Stimulated activated CD4-positive, alpha-beta T cell treated with anti-CD3 and anti-CD28 coated beads, Interleukin-15, amount 100 ng/mL, for 48 hours (primary cell): ENCODE data around the gene KCNT1.

Experiments
- DNase-seq, 2 donors: peaks; one replicate each; pipeline ENCODE4 v3.0.0-alpha.2; 2020; ENCODE audit warnings: low read depth in 2 of 2

Gene KCNT1

DNA sequence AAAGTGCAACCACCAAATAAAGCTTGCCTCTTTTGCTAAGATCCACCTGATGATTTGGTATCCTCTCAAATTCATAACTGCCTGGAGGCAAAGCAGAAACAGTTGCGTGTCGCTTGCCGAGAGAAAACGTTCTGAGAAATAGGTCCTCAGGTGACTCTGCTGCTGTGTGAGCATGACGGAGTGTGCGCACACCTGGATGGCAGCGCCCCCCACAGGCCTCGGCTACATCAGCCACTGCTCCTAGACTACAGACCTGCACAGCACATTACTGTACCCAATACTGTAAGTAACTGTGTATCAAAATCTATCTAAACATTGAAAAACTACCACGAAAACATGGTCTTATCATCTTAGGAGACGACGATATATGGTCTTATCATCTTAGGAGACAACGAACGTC, 117.9 kb downstream of the KCNT1 start:
- no peak for DNase-seq

DNA sequence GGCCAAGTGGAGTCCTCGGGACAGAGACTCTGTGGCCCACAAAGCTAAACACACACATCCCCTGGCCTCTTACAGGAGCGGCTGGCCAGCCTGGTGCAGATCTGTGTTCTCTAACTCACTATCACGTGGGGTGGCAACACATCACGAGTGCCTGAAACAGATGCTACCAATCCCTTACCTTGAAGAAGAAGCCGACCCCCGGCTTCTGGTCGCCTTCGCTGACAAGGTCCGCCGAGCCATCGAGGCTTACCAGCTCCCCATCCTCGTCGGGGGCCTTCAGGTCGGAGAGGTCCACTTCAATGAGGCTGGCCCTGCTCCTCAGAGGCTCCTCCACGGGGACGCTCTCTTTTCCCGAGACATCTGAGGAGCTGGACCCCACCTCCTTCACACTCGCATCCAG, 118.7 kb downstream of the KCNT1 start:
- DNase-seq: no peak

DNA sequence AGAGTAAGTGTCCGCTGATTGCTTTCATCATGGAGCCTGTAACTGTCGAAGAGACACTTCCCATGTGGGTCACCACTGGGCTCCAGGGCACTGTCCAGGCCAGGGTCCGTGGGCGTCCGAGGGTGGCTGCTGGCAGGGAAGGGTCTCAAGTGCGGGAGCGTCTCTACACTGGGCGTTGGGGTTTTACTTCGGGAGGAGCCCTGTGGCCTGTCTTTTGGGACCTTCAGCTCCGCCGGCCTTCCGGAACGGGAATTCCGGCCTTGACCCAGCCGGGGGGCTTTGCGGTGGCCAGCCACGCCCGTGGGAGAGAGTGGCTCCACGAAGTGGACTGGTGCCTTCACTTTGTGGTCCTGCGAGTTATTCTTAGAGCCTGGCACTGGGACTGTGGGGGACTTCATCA, 119.1 kb downstream of the KCNT1 start:
- no peak for DNase-seq

DNA sequence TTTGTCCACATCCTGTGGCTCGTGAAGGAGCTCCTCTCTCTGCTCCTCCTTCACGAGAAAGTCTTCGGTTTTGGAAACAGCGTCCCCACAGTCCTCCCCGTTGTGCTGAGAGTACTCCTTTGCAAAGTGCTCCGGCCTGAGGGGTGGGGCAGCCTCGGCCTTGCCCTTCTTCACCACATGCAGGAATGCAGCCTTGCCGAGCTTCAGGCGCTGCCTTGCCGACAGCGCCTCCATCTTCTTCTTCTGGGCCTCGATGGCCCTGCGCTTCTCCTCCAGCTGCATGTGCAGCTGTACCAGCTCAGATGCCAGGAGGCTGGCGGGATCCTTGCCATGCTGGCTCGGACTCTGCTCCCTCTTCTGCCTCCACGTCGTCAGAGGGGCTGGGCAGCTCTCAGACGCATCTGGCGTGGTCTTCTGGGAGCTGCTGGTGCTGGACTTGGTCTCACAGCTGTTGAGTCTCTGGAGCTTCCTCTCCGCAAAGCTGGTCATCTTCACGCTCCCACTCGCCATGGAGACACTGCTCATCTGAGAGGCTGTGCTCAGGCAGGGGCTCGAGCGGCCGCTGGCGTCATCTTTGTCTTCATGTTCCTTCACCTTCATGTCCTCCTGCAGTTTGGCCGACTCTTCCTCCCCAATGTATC, 119.9 kb downstream of the KCNT1 start:
- DNase-seq: no peak

DNA sequence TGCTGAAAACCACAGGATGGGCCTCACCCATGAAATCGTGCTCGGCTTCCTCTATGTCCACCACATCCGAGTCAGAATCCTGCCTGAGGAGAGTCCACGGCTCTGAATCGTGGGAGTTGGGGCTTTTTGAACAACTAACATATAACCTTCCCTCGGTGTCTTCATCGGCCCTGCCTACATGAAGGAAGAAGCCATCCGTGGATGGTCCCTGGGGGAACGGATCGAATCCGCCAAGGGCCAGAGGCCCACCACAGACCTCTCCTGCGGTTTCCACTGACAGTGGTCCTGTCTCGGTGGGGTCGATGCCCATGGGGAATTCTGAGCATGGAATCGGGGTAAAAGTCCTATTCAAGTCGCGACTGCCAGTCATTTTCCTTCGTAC, 120.4 kb downstream of the KCNT1 start:
- DNase-seq: no peak

DNA sequence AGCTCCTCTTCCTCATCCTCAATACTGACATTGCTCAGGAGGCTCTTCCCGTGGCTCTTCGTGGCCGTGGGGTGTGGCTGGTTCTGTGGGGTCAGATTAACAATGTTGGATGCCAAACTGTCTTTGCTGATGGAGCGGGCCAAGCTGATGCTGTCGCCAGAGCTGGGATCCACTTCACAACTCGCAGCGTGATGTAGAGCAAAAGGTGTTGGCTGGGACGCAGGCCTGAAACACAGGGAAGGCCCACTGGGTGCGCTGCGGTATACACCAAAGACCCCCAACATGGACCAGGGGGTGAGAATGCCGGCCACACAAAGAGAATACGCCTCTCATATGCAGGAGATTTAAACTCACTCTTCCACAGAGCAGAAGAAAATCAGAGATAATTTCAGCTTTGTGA, 121.1 kb downstream of the KCNT1 start:
- DNase-seq: no peak

DNA sequence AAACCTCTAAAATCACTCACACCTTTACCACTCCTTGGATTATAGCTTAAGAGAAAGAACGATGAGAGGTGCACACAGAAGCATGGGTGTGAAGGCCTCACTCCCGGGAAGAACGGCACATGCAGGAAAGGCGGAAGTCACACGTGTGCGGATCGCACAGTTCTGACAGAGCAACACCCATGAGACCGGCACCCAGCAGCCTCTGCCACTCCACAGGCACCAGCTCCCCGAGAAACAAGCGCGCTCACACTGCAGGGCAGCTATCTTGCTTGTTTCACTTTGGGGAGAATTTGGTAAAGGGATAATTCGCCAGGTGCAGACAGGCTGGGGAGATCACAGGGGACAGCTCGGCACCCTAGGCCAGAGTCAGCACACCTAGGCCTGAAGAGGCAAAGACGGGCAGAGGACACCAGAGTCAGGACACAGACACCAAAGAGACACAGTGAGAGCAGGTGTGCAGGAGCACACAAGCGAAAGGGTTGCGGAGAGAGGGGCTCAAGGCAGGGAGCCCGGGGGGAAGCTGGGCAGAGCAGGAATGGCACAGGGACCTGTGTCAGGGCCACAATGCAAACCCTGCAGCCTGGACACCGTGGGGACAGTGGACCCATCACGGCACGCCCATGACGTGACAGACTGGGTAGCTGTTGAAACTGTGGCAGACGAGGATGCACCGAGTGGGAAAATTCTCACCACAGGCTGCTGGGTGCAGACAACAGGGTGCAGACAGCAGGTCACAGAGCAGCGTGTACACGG, 123.6 kb downstream of the KCNT1 start:
- DNase-seq: no peak

DNA sequence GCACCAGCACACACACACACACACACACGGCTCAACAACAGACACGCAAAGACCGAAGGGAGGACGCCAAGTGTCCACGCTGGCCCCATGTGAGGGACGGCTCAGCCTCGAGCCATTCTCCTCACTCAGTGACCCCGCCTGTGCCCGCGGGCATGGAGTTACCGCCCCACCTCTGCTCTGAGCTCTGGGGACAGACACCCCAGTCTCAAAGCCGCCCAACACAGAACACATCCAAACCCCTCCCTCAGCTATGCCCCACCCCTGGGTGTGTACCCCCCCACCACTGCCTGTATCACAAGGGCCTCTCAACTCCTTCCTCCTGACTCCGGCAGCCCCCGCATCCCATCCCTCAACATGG, 124.2 kb downstream of the KCNT1 start:
- DNase-seq: no peak

DNA sequence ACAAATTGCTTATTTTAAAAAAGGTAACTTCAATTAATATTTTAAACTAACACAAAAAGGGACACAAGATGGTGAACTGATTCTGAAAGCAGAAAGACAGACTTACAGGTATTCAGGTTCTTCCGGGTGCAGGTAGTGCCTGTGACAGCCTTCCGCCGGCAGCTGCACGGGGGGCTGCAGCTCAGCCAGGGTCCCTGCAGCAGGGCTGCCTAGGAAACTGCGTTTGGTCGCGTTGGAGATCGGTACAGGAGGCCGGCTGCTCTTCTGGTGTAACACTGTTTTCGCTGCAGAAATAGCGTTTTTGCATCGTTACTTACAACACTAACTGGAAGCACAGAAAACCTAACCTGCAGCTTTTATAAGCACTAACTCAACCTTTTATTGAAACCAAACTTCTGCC, 125.3 kb downstream of the KCNT1 start:
- no peak for DNase-seq

DNA sequence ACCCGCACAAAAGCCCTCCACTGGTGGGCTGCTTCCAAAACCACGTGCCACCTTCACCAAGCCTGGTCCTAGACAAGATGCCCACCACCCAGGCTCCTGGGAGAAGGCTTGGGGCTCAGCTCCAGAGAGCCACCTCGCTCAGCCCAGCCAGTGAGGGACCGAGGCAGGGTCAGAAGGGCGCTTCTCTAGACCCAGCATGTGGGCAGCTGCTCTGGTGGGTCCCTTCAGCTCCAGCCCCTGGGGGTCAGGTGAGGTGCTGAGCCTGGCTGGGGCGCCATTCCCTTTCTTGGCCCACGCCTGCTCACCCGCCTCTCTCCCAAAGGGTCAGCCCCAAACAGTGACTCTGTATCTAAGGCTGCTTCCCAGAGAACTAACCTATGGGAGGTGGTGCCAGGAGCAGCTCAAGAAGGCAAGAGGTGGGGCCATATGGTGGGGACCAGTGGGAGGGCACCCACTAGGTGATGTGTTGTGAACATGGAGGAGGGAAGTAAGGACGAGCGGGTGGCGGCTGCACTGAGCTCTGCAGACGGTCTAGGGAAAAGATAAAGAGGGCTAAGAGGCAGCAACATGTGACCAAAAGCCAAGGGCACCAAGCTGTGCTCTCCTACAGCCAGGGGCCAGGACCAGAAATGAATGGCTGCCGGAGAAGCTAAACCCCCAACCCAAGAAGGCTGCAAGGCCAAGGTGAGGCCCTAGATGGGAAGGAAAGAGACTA, 126.0 kb downstream of the KCNT1 start:
- no peak for DNase-seq

DNA sequence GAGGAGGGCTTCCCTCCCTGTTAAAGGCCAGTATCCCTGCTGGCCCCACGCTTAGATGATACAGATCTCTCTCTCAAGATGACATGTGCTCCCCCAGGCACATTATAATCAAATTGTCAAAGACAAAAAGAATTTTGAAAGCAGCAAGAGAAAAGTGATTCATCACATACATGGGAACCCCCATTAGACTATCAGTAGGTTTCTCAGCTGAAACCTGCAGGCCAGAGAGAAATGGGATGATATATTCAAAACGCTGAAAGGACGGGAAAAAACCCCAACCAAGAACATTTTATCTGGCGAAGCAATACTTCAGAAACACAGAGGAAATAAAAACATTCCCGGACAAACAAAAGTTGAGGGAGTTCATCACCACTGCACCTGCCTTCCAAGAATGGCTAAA, 126.7 kb downstream of the KCNT1 start:
- DNase-seq: no peak

DNA sequence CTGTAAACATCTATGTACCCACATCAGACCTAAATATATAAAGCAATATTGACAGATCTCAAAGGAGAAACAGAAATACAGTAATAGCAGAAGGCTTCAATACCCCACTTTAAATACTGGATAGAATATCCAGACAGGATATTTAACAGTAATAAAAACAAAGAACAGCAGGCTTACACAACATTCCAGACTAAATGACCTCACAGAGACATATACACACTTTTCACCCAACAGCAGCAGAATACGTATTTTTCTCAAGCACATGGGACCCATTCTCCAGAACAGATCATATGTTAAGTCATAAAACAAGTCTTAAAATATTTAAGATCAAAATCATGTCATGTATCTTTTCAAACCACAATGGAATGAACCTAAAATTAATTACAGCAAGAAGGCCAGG, 128.5 kb downstream of the KCNT1 start:
- no peak for DNase-seq

DNA sequence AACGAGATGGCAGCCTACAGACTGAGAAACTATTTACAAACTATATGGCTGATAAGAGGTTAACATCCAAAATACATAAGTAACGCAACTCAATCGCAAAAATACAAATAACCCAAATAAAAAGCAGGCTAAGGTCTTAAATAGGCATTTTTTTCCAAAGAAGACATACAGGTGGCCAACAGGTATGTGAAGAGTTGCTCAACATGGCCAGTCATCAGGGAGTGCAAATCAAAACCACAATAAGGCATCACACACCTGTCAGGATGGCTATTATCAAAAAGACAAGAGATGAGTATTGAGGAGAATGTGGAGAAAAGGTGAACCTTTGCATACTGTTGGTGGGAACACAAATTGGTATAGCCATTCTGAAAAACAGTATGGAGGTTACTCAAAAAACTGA, 131.9 kb downstream of the KCNT1 start:
- no peak for DNase-seq

DNA sequence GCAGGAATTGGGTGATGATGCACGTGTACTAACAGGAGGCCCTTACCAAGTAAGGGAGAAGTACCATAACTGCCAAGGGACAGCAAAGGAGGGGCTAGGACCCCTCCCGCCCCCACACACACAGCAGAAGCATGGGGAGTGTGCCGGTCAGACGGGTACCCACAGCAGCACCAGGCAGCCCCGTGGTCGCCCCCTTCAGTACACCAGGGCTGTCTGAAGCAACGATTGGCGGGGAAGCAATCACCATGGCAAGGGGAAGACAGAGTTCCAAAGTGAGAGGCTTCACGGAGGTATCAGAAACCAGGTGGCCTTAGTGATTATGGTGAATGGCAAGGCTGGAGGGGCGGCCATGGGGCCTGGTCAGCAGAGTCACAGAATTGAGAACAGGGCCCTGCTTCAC, 133.1 kb downstream of the KCNT1 start:
- no peak for DNase-seq

DNA sequence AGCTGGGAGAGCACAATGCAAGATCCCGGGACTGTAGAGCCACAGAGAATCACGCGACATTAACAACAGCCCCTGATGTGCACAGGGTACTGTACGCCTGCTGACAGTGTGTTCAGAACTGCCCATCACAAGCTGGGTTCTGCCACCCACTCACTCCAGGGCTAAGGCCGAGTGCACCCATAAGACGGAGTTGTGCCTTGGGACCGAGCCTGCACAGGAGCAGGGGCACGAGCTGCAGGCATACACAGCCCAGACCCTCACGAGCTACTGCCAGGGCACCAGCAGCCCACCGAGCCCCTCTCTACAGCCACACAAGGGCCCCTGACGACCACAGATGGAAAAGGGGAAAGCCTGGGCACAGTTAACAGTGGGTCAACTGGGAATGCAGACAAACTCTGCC, 137.5 kb downstream of the KCNT1 start:
- DNase-seq: no peak

DNA sequence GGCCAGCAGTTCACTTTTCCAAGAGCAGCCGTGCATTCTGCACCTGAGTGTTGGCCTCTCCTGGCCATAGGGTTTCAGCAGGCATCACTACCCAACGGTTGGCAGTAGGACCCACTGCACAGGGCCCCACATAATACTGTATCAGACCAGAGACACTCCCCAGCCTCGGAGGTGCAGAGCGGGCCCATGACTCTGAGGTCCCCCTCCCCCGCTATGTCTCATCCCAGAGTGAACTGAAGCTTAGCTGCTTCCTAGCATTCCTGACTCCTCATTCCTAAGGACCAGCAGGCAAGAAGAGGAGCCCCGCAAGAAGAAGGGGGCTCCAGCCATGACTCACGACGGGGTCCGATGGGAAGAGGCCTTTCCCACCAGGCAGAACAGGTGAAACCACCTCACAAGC, 138.1 kb downstream of the KCNT1 start:
- DNase-seq: no peak

DNA sequence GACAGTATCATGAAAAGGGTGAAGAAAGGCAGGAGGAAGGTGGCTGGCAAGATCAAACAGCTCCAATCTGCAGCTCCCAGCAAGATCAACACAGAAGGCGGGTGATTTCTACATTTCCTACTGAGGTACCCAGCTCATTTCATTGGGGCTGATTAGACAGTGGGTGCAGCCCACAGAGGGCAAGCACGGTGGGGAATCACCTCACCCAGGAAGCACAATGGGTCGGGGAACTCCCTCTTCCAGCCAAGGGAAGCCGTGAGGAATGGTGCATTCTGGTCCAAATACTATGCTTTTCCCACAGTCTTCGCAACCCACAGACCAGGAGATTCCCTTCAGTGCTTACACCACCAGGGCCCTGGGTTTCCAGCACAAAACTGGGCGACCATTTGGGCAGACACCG, 138.6 kb downstream of the KCNT1 start:
- DNase-seq: no peak
